ENCODE results near the gene FRY.

The FRY gene

DNA sequence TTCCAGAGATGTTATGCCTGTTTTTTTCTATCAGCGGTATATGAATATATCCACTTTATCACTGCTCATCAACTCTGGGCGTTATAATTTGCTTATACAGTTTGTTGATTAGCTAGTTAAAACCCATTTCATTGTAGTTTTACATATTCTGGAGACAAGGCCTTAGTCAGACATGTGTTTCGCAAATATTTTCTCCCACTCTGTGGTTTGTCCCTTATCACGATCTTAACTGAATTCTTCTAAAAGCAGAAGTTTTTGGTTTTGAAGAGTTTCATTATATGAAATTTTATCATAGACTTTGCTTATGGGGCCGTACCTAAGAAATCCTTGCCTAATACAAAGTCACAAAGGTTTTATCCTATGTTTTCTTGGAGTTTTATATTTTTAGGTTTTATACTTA lies 84.6 kb downstream of the FRY start:
- ATAC-seq, result no peak

DNA sequence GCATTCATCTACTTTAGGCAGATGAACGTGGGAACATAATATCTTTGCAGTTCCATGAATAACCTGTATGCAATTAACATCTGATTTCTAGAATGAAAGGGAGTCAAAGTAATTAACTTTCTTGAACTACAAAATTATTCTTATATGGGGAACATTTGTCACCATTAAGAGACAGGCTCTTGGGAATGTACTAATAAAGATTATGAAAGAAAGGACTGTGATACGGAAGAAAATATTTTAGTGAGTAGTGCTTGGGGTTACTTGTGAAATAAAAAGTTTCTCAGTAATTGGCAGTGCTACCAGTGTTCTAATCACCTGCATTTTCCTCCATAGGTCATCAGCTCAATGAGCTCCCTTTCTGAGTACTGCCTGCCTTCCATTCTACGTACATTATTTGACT lies 85.4 kb downstream of the FRY start:
- TF ChIP-seq ZFP3 (CRISPR knock-in tag; IDR thresholded peaks at IDR 0.05) (no peak), OSR1 (CRISPR knock-in tag; IDR thresholded peaks at IDR 0.05) (no peak), ZNF8 (CRISPR knock-in tag; IDR thresholded peaks at IDR 0.05) (no peak)
- ATAC-seq, result no peak

More for the DNA sequence above, 84.6 kb downstream of the FRY start:
- TF ChIP-seq ARNTL (CRISPR knock-in tag; IDR thresholded peaks at IDR 0.05; ENCODE audit: borderline replicate concordance, low read depth) (no peak), RARB (CRISPR knock-in tag; IDR thresholded peaks at IDR 0.05) (no peak), GLIS3 (CRISPR knock-in tag; IDR thresholded peaks at IDR 0.05) (no peak), TOX (CRISPR knock-in tag; IDR thresholded peaks at IDR 0.05; ENCODE audit: borderline replicate concordance) (no peak), CSRNP3 (CRISPR knock-in tag; IDR thresholded peaks at IDR 0.05) (no peak), ESRRG (CRISPR knock-in tag; IDR thresholded peaks at IDR 0.05) (no peak)
- TF ChIP-seq, protein P1, sequence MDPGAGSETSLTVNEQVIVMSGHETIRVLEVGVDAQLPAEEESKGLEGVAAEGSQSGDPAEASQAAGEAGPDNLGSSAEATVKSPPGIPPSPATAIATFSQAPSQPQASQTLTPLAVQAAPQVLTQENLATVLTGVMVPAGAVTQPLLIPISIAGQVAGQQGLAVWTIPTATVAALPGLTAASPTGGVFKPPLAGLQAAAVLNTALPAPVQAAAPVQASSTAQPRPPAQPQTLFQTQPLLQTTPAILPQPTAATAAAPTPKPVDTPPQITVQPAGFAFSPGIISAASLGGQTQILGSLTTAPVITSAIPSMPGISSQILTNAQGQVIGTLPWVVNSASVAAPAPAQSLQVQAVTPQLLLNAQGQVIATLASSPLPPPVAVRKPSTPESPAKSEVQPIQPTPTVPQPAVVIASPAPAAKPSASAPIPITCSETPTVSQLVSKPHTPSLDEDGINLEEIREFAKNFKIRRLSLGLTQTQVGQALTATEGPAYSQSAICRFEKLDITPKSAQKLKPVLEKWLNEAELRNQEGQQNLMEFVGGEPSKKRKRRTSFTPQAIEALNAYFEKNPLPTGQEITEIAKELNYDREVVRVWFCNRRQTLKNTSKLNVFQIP (CRISPR knock-in tag; IDR thresholded peaks at IDR 0.05; ENCODE audit: borderline replicate concordance, low read depth), result no peak

GRCh38 chr13:32117701-32118100 lies 86.1 kb downstream of the FRY start:
- ATAC-seq, result no peak
- TF ChIP-seq TOX (CRISPR knock-in tag; IDR thresholded peaks at IDR 0.05; ENCODE audit: borderline replicate concordance) (no peak), RARB (CRISPR knock-in tag; IDR thresholded peaks at IDR 0.05) (no peak), SNAI2 (CRISPR knock-in tag; IDR thresholded peaks at IDR 0.05) (no peak), CSRNP3 (CRISPR knock-in tag; IDR thresholded peaks at IDR 0.05) (no peak), ZNF8 (CRISPR knock-in tag; IDR thresholded peaks at IDR 0.05) (no peak), ARNTL (CRISPR knock-in tag; IDR thresholded peaks at IDR 0.05; ENCODE audit: borderline replicate concordance, low read depth) (no peak), CSDC2 (CRISPR knock-in tag; IDR thresholded peaks at IDR 0.05) (no peak)
- TF ChIP-seq, protein P1 (CRISPR knock-in tag; IDR thresholded peaks at IDR 0.05; ENCODE audit: borderline replicate concordance, low read depth), result no peak

GRCh38 chr13:32121316-32121715 lies 89.7 kb downstream of the FRY start:
- no peak for ATAC-seq
- no peak for TF ChIP-seq OSR1 (CRISPR knock-in tag; IDR thresholded peaks at IDR 0.05)
- TF ChIP-seq BACH2 (CRISPR knock-in tag; IDR thresholded peaks at IDR 0.05; ENCODE audit: borderline replicate concordance), result no peak
- TF ChIP-seq ISL1 (CRISPR knock-in tag; IDR thresholded peaks at IDR 0.05), result no peak

DNA sequence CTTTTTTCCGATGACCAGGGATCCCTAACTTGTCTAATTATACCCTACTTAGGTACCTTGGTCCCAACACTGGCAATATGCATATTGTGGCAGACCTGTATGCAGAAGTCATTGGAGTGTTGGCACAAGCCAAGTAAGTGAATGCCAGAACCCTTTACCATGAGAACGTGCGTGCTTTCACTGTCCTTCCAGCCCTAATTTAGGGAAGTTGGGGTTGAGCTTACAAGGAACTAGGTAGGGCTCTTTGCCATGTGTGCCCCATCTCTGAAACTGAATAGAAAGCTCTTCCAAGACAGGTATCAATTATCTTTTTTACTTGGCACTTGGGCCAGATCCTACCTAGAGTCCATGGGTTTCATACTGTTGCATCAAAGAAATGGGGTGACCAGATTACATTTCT lies 93.2 kb downstream of the FRY start:
- ATAC-seq, result no peak

More for the DNA sequence above, 93.2 kb downstream of the FRY start:
- TF ChIP-seq ARNTL (CRISPR knock-in tag; IDR thresholded peaks at IDR 0.05; ENCODE audit: borderline replicate concordance, low read depth), result no peak
- no peak for TF ChIP-seq CSDC2 (CRISPR knock-in tag; IDR thresholded peaks at IDR 0.05)
- TF ChIP-seq, protein P1 (CRISPR knock-in tag; IDR thresholded peaks at IDR 0.05; ENCODE audit: borderline replicate concordance, low read depth), result no peak
- TF ChIP-seq ZNF70 (CRISPR knock-in tag; IDR thresholded peaks at IDR 0.05), result no peak
- no peak for TF ChIP-seq TCF4 (CRISPR knock-in tag; IDR thresholded peaks at IDR 0.05; ENCODE audit: borderline replicate concordance)
- no peak for TF ChIP-seq ESRRG (CRISPR knock-in tag; IDR thresholded peaks at IDR 0.05)

Measured in SK-N-SH treated with all-trans-retinoic acid at 6 μM for 48 hours (cell line).